Uterus (tissue), 4 donors: ENCODE data around the gene HSPH1. TPM values are rescaled to one million over a fixed set of nuclear protein-coding genes. Genes with fewer than 3 reads are reported as not detected.

ENCODE experiments used
- DNase-seq, 2 donors: peaks; one replicate each; pipeline ENCODE4 v3.0.0-alpha.2; 2019 to 2020
- H3K27ac ChIP-seq, 2 donors: fragments of 200-600 bp; sonication (generic); 1 replicate in 1 of 2; 2 replicates in 1 of 2; pipeline ENCODE4 v1.5.1; 2016 to 2018
- H3K27me3 ChIP-seq, 2 donors: fragments of 200-600 bp; sonication (generic); one replicate each; pipeline ENCODE4 v1.5.1; 2018 to 2019; ENCODE audit warnings: control low read depth in 1 of 2
- H3K36me3 ChIP-seq, 2 donors: fragments of 200-600 bp; sonication (generic); one replicate each; pipeline ENCODE4 v1.5.1; 2019; ENCODE audit warnings: control low read depth in 1 of 2
- H3K4me1 ChIP-seq, 2 donors: fragments of 200-600 bp; sonication (generic); one replicate each; pipeline ENCODE4 v1.5.1; 2018 to 2019; ENCODE audit warnings: control low read depth in 1 of 2
- H3K4me3 ChIP-seq, 2 donors: fragments of 200-600 bp; sonication (generic); 1 replicate in 1 of 2; 2 replicates in 1 of 2; pipeline ENCODE4 v1.5.1; 2018 to 2019; ENCODE audit warnings: mild to moderate bottlenecking in 1 of 2
- H3K9me3 ChIP-seq, 2 donors: fragments of 200-600 bp; sonication (generic); one replicate each; pipeline ENCODE4 v1.5.1; 2019; ENCODE audit warnings: control low read depth in 1 of 2
- CTCF ChIP-seq, 4 experiments: fragments of 200-600 bp in 2 of 4; fragments of 450-650 bp in 2 of 4; sonication (generic) in 2 of 4; IDR thresholded peaks; one replicate each; pipeline ENCODE4 v1.5.1; 2016 to 2019; ENCODE audit warnings: antibody characterized with exemption in 4 of 4, mild to moderate bottlenecking in 2 of 4, moderate library complexity in 1 of 4
- POLR2A ChIP-seq, 2 donors: fragments of 450-650 bp; IDR thresholded peaks; one replicate each; pipeline ENCODE4 v1.6.1; 2016; ENCODE audit warnings: antibody characterized with exemption in 2 of 2, mild to moderate bottlenecking in 1 of 2, moderate library complexity in 1 of 2
- intact Hi-C: fragments of 100-400 bp; cut with DNase I; formaldehyde crosslinking; loops from one replicate; pipeline ENCODE4 v1.15.1; 2023; ENCODE audit warnings: low total_unique reads
- total RNA-seq, 4 donors: library from RNA; depleted of rRNA in 3 of 4; stranded (reverse); fragments of >200 nt in 3 of 4; gene quantifications; one replicate each; pipeline versions ENCODE4 v1.1.0 to v1.2.4, GENCODE V29; 2014 to 2023
- donor health status: DM: yes; HTN: yes; CAD: no.

The HSPH1 gene
- total RNA-seq, 4 donors from 2014 or later, result 11.3 to 74.7 (median 46.2) TPM

DNA sequence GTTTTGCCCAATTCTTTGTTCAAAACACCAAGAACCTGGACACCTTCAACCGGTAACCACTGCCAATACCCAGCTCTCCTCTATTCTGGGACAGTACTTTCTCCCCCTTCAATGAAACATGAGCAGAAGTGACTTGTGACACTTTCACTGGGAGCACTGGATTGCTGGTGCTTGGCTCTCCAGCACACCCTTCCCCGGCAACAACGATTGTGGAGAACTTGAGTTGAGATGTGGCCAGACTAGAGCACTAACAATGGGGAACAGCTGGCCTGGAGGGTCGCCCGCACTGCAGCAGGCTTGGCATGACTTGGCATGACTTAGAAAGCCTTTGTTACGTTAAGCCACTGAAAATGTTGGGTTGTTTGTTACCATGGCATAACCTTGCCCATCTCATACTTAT, 30.6 kb upstream of the HSPH1 start:
- no peak overlapping the region for H3K27ac ChIP-seq
- no peaks in the 10 kb centered on the region for H3K4me1 ChIP-seq
- no peaks in the 10 kb centered on the region for H3K27me3 ChIP-seq
- no peak for TF ChIP-seq CTCF (IDR thresholded peaks at IDR 0.05)
- TF ChIP-seq POLR2A (IDR thresholded peaks at IDR 0.05), result no peak
- no peak overlapping the region for H3K4me3 ChIP-seq
- no peak for DNase-seq
- no peaks in the 10 kb centered on the region for H3K9me3 ChIP-seq
- intact Hi-C loops, result no loop called here
- H3K36me3 ChIP-seq, result no peaks in the 10 kb centered on the region

- no peaks in the 10 kb centered on the region for H3K9me3 ChIP-seq
- no peak overlapping the region for H3K4me3 ChIP-seq
- H3K4me1 ChIP-seq, result no peaks in the 10 kb centered on the region
- DNase-seq, result no peak
- intact Hi-C loops, result no loop called here
- no peak overlapping the region for H3K27ac ChIP-seq
- no peaks in the 10 kb centered on the region for H3K27me3 ChIP-seq
- no peaks in the 10 kb centered on the region for H3K36me3 ChIP-seq
- no peak for TF ChIP-seq POLR2A (IDR thresholded peaks at IDR 0.05)
- no peak for TF ChIP-seq CTCF (IDR thresholded peaks at IDR 0.05)
These were observed 30.0 kb upstream of the HSPH1 start for GRCh38 chr13:31191748-31192147.

DNA sequence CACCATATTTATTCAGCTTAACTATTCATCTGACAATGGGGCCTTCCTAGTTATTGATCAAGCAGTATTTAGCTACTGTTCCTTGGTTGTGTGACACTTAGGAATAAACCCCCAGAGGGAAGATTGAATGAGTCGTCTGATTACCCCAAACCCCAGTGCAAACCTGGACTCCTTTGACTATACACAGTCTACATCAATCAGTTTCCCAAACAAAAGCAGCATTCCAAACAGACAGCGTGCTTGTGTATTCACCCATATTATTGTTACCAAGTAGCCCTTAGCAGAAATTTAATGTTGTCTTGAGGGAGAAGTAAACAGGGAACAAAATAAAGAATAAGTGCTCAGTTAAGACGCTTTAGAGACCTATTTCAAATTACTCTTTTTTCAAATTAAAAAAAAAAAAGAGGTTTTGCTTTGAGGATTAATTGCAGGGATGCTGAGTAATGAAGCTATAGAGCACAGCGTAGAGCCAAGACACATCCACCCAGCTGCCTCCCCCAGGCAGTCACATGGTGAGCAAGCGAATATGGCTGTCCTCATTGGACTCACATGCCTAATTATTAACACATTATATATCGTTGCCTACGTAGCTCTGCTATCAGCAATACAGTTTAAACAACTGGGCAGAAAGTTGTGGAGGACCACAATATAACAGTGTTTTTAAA, 23.4 kb upstream of the HSPH1 start:
- no peaks in the 10 kb centered on the region for H3K27me3 ChIP-seq
- intact Hi-C loops, result no loop called here
- no peaks in the 10 kb centered on the region for H3K36me3 ChIP-seq
- no peak for DNase-seq
- no peak overlapping the region for H3K27ac ChIP-seq
- H3K4me3 ChIP-seq, result no peak overlapping the region
- TF ChIP-seq CTCF (IDR thresholded peaks at IDR 0.05) (no peak), POLR2A (IDR thresholded peaks at IDR 0.05) (no peak)
- H3K4me1 ChIP-seq, result no peaks in the 10 kb centered on the region
- H3K9me3 ChIP-seq, result no peaks in the 10 kb centered on the region

DNA sequence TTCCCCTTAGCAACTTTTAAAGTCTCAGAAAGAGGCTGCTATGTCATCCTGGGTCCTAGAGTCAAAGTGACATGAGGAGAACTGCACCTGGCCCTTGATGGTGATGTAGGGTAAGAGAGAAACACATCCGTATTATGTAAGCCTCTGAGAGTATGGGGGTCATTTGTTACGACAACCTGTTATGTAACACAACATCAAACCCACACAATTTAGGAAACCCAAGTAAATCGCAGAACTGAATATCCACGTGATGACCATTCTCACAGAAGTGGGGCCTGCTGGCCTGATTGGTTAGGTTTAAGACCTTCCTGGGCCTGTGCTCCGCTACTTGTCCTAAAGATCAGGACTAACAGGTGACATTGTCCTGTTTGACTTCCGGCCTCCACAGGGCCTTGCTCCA, 22.7 kb upstream of the HSPH1 start:
- Histone ChIP-seq H3K4me3 (no peak overlapping the region), H3K9me3 (no peaks in the 10 kb centered on the region), H3K27me3 (no peaks in the 10 kb centered on the region), H3K27ac (no peak overlapping the region), H3K4me1 (no peaks in the 10 kb centered on the region), H3K36me3 (no peaks in the 10 kb centered on the region)
- intact Hi-C loops, result no loop called here
- TF ChIP-seq CTCF (IDR thresholded peaks at IDR 0.05) (no peak), POLR2A (IDR thresholded peaks at IDR 0.05) (no peak)
- no peak for DNase-seq

- no peaks in the 10 kb centered on the region for H3K27me3 ChIP-seq
- H3K27ac ChIP-seq, result no peak overlapping the region
- TF ChIP-seq POLR2A (IDR thresholded peaks at IDR 0.05) (no peak), CTCF (IDR thresholded peaks at IDR 0.05) (no peak)
- H3K4me3 ChIP-seq, result no peak overlapping the region
- H3K4me1 ChIP-seq, result no peaks in the 10 kb centered on the region
- no peaks in the 10 kb centered on the region for H3K36me3 ChIP-seq
- DNase-seq, result no peak
- H3K9me3 ChIP-seq, result no peaks in the 10 kb centered on the region
- intact Hi-C loops, result no loop called here
These were observed 21.3 kb upstream of the HSPH1 start for GRCh38 chr13:31182987-31183386.
